ENCODE measurements around the gene USP47.

The USP47 gene

DNA sequence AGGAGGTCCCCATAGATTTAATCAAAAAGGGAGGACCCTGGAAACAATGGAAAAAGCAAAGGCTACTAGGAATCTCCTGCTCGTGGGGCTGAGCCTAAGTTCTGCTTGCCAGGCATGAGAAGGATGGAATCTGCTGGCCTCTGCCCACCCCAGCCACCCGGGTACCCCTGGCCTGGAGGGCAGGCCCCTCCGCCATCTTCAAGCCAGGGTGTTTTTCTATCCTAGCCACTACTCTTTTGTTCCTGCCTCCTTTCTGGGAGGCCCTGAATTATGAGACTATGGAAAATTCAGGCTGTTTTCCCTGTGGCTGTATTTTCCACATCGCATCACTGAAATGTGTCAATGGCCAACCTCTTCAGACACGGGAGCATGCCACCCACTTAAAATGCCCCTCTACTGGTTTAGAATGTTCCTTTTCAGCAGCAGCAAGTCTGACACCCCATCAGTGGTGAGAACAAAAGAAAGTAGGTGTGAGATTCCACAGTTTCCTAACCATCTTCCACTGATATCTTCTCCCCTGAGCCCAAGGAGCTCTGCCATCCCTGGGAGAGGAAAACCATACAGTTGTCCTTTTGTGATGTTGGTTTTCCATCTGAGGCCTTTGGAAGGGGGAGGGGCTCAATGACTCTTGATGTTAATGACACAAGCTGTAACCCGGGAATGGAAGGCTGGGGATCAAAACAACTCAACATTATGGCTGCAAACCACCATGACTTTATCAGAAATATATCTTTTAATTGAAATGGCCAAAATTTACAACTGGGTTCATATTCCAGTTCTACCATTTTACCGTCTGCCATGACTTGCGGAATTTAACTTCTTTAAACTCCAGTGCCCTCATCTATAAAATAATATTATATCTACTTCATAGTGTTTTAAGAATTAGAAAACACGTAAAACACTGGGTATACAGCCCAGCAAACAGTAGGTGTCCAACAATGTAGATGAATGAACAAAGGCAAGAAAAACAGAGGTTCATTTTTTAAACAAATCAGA, 144.5 kb downstream of the USP47 start:
- DNase-seq (ENCODE audit: low read depth in 1 of 2, low spot score in 1 of 2): no peak
- in situ Hi-C loops (cut with HindIII; ENCODE audit: low pct_unique_long_range_greater_than_20kb, low sequenced_read_pairs): no loop called here
- no peak for TF ChIP-seq JUND (IDR thresholded peaks at IDR 0.05; ENCODE audit: low read depth)

GRCh38 chr11:11987503-11988022, 145.8 kb downstream of the USP47 start:
- no peak for TF ChIP-seq JUND (IDR thresholded peaks at IDR 0.05; ENCODE audit: low read depth)
- no peak for DNase-seq (ENCODE audit: low read depth in 1 of 2, low spot score in 1 of 2)
- in situ Hi-C loops (cut with HindIII; ENCODE audit: low pct_unique_long_range_greater_than_20kb, low sequenced_read_pairs): no loop called here

- no peak for DNase-seq (ENCODE audit: low read depth in 1 of 2, low spot score in 1 of 2)
- in situ Hi-C loops (cut with HindIII; ENCODE audit: low pct_unique_long_range_greater_than_20kb, low sequenced_read_pairs): no loop called here
- no peak for TF ChIP-seq JUND (IDR thresholded peaks at IDR 0.05; ENCODE audit: low read depth)
Measured at GRCh38 chr11:11988099-11988651, 146.4 kb downstream of the USP47 start.

DNA sequence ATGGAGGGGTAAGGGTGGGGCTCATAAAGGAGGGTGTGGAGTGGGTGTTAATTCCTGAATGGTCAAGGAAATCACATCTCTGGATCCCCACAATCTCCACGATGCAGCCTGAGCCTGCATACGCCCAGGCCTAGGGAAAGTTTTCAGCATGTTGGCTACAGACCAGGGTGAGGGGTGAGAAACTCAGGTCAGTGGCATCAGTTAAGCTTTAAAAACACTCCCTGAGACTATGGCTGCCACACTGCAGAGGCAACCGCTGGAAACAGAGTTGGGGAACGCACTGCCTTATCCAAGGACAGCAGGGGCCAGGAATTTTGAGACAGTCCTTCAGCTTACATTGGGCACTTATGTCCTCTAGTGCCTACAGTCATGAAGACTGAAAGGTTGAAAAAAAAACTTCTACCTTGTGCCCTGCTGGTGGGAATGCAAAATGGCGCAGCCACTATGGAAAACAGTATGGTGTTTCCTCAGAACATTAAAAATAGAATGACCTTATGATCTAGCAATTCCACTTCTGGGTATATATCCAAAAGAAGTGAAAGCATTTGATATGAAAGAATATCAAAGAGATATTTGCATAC, 147.0 kb downstream of the USP47 start:
- no peak for TF ChIP-seq JUND (IDR thresholded peaks at IDR 0.05; ENCODE audit: low read depth)
- DNase-seq (ENCODE audit: low read depth in 1 of 2, low spot score in 1 of 2): no peak
- in situ Hi-C loops (cut with HindIII; ENCODE audit: low pct_unique_long_range_greater_than_20kb, low sequenced_read_pairs): no loop called here

- DNase-seq (ENCODE audit: low read depth in 1 of 2, low spot score in 1 of 2): no peak
- no peak for TF ChIP-seq JUND (IDR thresholded peaks at IDR 0.05; ENCODE audit: low read depth)
- in situ Hi-C loops (cut with HindIII; ENCODE audit: low pct_unique_long_range_greater_than_20kb, low sequenced_read_pairs): no loop called here
Measured at GRCh38 chr11:11989774-11990744, 148.3 kb downstream of the USP47 start.

GRCh38 chr11:11992257-11993212, 150.8 kb downstream of the USP47 start:
- no peak for TF ChIP-seq JUND (IDR thresholded peaks at IDR 0.05; ENCODE audit: low read depth)
- no peak for DNase-seq (ENCODE audit: low read depth in 1 of 2, low spot score in 1 of 2)
- in situ Hi-C loops (cut with HindIII; ENCODE audit: low pct_unique_long_range_greater_than_20kb, low sequenced_read_pairs): no loop called here

DNA sequence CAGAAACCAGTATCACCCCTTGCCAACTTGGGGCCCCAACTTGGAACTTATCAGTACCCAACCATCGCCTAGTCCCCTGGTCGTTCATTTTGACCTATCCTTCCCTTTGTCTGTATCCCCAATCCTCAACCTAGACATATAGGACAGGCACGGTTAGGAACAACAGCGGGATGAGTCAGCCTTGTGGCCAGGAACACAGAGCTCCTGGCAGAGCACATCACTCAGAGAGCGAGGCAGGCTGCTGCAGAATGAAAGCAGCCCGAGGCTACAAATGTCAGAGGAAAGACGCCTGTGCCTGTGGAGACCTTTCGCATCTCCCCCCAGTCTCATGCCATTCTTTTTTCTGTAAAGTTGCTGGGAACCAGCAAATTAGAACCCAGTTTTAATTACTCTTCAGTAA, 152.1 kb downstream of the USP47 start:
- DNase-seq (ENCODE audit: low read depth in 1 of 2, low spot score in 1 of 2): peak in 1 of 2 experiments; percentile 16
- in situ Hi-C loops (cut with HindIII; ENCODE audit: low pct_unique_long_range_greater_than_20kb, low sequenced_read_pairs): no loop called here
- TF ChIP-seq JUND (IDR thresholded peaks at IDR 0.05; ENCODE audit: low read depth): no peak

- DNase-seq (ENCODE audit: low read depth in 1 of 2, low spot score in 1 of 2): no peak
- in situ Hi-C loops (cut with HindIII; ENCODE audit: low pct_unique_long_range_greater_than_20kb, low sequenced_read_pairs): no loop called here
- TF ChIP-seq JUND (IDR thresholded peaks at IDR 0.05; ENCODE audit: low read depth): no peak
Measured at GRCh38 chr11:11995601-11996000, 153.8 kb downstream of the USP47 start.

- DNase-seq (ENCODE audit: low read depth in 1 of 2, low spot score in 1 of 2): no peak
- TF ChIP-seq JUND (IDR thresholded peaks at IDR 0.05; ENCODE audit: low read depth): no peak
- in situ Hi-C loops (cut with HindIII; ENCODE audit: low pct_unique_long_range_greater_than_20kb, low sequenced_read_pairs): no loop called here
Measured at GRCh38 chr11:11996321-11997048, 154.7 kb downstream of the USP47 start.

DNA sequence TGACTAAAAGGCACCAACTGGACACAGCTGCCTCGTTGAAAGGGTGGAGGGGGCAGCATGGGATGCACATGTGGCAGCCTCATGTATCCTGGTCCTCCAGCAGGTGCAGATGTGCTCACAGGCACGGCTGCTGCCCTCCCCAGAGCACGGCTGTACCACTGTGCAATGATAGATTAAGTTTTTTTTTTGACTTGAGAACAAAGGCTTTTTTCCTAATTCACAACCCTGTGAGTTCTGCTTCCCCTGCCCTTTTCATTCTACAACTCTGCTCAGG, 155.2 kb downstream of the USP47 start:
- no peak for TF ChIP-seq JUND (IDR thresholded peaks at IDR 0.05; ENCODE audit: low read depth)
- in situ Hi-C loops (cut with HindIII; ENCODE audit: low pct_unique_long_range_greater_than_20kb, low sequenced_read_pairs): no loop called here
- DNase-seq (ENCODE audit: low read depth in 1 of 2, low spot score in 1 of 2): no peak
